ENCODE data around the gene SLC16A1.

Gene SLC16A1

GRCh38 chr1:112911506-112912220 is 44.3 kb downstream of the SLC16A1 start:
- H3K36me3 ChIP-seq (ENCODE audit: control insufficient read depth, insufficient read depth, low read length, severe bottlenecking): peaks cover 23% of the 10 kb centered on the region
- H3K4me1 ChIP-seq (ENCODE audit: control insufficient read depth, insufficient read depth, low read length): peaks cover 18% of the 10 kb centered on the region
- no peaks in the 10 kb centered on the region for H3K27me3 ChIP-seq (replicated peaks; ENCODE audit: control insufficient read depth, insufficient read depth, low read length)
- H3K9ac ChIP-seq (ENCODE audit: low read length): no peak overlapping the region
- DNase-seq (ENCODE audit: low read depth): no peak
- no peaks in the 10 kb centered on the region for H3K9me3 ChIP-seq (ENCODE audit: control insufficient read depth, low read length)
- H3K4me3 ChIP-seq (ENCODE audit: low read length): no peak overlapping the region

DNA sequence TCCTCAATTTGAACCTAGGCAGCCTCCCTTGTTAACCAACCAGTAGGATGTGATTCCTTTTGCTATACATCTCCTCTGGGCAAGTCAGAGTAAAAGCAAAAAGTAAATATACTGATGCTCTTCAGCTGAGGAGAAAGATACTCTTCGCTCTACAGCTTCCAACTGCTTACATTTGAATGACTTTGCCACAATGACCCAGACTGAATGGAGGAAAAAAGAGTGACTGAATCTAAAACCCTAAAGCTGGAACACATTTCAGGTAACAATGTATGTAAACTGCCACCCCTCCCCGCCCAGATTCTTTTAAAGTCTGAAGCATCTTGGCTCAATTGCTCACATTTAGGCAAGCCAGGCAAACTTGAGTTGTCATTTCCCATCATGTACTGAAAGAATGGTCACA is 46.1 kb downstream of the SLC16A1 start:
- H3K9me3 ChIP-seq (ENCODE audit: control insufficient read depth, low read length): no peaks in the 10 kb centered on the region
- H3K9ac ChIP-seq (ENCODE audit: low read length): no peak overlapping the region
- H3K36me3 ChIP-seq (ENCODE audit: control insufficient read depth, insufficient read depth, low read length, severe bottlenecking): peaks cover 21% of the 10 kb centered on the region
- no peak overlapping the region for H3K4me3 ChIP-seq (ENCODE audit: low read length)
- DNase-seq (ENCODE audit: low read depth): no peak
- no peaks in the 10 kb centered on the region for H3K27me3 ChIP-seq (replicated peaks; ENCODE audit: control insufficient read depth, insufficient read depth, low read length)
- H3K4me1 ChIP-seq (ENCODE audit: control insufficient read depth, insufficient read depth, low read length): peaks cover 24% of the 10 kb centered on the region

DNA sequence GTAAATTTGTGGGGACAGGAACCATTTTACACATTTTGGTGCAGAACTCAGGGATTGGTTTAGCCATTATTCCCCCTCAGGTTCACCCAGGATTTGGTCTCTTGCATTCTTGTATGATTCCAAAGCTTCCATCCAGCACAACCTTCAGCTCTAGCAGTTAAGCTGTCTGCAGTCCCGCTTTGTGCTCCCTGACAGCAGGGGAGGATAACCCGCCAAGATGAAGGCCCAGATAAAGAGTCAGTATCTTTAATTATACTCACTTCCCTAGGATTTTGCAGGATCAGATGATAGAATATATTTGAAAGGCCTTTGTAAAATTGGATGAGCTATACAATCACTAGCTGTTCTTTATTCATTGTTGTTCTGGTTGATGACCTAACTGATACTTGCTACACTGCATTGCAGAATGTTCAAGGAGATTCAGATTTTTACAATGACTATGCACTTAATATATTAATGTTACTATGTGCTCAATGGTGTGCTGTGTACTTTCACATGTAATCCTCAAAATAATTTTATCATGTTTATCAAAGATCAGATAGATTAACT is 49.8 kb downstream of the SLC16A1 start:
- Histone ChIP-seq H3K9ac (ENCODE audit: low read length) (no peak overlapping the region), H3K4me3 (ENCODE audit: low read length) (no peak overlapping the region), H3K4me1 (ENCODE audit: control insufficient read depth, insufficient read depth, low read length) (peaks cover 32% of the 10 kb centered on the region), H3K36me3 (ENCODE audit: control insufficient read depth, insufficient read depth, low read length, severe bottlenecking) (peaks cover 10% of the 10 kb centered on the region), H3K9me3 (ENCODE audit: control insufficient read depth, low read length) (no peaks in the 10 kb centered on the region), H3K27me3 (replicated peaks; ENCODE audit: control insufficient read depth, insufficient read depth, low read length) (no peaks in the 10 kb centered on the region)
- DNase-seq (ENCODE audit: low read depth): no peak

DNA sequence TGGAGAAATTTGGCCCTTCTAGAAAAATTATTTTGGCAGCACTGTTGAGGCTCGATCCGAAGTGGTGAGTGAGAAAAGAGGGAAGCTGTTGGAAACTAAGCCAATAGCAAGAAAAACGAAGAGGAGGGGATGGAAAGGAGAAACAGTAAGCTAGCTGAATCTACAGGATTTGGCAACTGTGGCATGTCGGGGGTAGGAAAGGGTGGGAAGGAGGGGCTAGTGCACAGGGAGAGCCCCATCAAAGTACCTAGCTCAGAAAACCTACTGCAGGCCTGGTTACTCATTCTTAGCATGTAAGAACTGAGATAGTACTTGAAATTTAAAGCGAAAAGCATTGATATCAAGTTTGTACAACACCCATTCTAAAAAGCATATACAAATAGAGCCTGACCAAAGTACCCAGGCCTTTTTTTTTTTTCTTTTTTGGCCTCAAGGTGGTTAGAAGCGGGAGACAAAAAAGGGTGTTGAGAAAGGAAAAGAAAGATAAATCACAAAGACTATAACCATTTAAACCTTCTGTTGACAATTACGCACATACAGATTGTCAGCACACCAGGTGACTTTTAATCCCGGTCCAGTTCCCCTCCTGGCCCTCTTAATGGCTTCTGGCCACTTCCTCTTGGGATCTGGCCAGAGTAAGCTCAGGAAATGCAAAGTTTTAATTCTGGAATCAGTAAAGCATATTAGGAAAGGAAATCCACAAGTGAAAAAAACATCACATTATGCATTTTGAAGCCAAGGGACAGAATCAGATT is 50.4 kb downstream of the SLC16A1 start:
- peaks cover 5% of the 10 kb centered on the region for H3K36me3 ChIP-seq (ENCODE audit: control insufficient read depth, insufficient read depth, low read length, severe bottlenecking)
- no peaks in the 10 kb centered on the region for H3K9me3 ChIP-seq (ENCODE audit: control insufficient read depth, low read length)
- H3K4me1 ChIP-seq (ENCODE audit: control insufficient read depth, insufficient read depth, low read length): peaks cover 32% of the 10 kb centered on the region
- H3K27me3 ChIP-seq (replicated peaks; ENCODE audit: control insufficient read depth, insufficient read depth, low read length): no peaks in the 10 kb centered on the region
- DNase-seq (ENCODE audit: low read depth): no peak
- no peak overlapping the region for H3K9ac ChIP-seq (ENCODE audit: low read length)
- no peak overlapping the region for H3K4me3 ChIP-seq (ENCODE audit: low read length)

- H3K4me3 ChIP-seq (ENCODE audit: low read length): no peak overlapping the region
- no peak overlapping the region for H3K9ac ChIP-seq (ENCODE audit: low read length)
- no peaks in the 10 kb centered on the region for H3K9me3 ChIP-seq (ENCODE audit: control insufficient read depth, low read length)
- H3K36me3 ChIP-seq (ENCODE audit: control insufficient read depth, insufficient read depth, low read length, severe bottlenecking): no peaks in the 10 kb centered on the region
- no peaks in the 10 kb centered on the region for H3K27me3 ChIP-seq (replicated peaks; ENCODE audit: control insufficient read depth, insufficient read depth, low read length)
- peaks cover 32% of the 10 kb centered on the region for H3K4me1 ChIP-seq (ENCODE audit: control insufficient read depth, insufficient read depth, low read length)
- DNase-seq (ENCODE audit: low read depth): no peak
These were observed 51.1 kb downstream of the SLC16A1 start for GRCh38 chr1:112904831-112905261.

DNA sequence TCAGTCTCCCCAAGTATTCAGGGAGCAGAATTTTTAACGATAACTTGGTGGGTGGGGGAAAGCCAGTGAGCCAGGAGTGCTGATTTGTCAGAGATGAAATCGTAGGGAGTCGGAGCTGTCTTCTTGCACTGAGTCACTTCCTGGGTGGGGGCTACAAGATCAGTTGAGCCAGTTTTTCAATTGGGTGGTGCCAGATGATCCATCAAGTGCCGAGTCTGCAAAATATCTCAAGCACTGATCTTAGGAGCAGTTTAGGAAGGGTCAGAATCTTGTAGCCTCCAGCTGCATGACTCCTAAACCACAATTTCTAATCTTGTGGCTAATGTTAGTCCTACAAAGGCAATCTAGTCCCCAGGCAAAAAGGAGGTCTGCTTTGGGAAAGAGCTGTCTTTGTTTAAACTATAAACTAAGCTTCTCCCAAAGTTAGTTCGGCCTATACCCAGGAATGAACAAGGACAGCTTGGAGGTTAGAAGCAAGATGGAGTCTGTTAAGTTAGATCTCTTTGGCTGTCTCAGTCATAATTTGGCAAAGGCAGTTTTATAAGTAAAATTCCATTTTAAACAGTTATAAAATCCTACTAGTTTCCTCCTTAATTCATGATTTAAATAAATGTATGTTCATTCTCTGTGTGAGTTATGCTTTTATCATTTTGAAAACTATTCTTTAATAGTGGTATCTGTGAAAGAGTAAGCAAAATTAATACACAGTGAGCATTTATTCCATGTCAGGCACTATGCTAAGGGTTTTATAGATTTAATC is 51.7 kb downstream of the SLC16A1 start:
- DNase-seq (ENCODE audit: low read depth): peak; percentile 47
- Histone ChIP-seq H3K36me3 (ENCODE audit: control insufficient read depth, insufficient read depth, low read length, severe bottlenecking) (no peaks in the 10 kb centered on the region), H3K4me1 (ENCODE audit: control insufficient read depth, insufficient read depth, low read length) (peaks cover 32% of the 10 kb centered on the region), H3K9me3 (ENCODE audit: control insufficient read depth, low read length) (no peaks in the 10 kb centered on the region), H3K4me3 (ENCODE audit: low read length) (no peak overlapping the region), H3K27me3 (replicated peaks; ENCODE audit: control insufficient read depth, insufficient read depth, low read length) (no peaks in the 10 kb centered on the region), H3K9ac (ENCODE audit: low read length) (no peak overlapping the region)

- no peaks in the 10 kb centered on the region for H3K27me3 ChIP-seq (replicated peaks; ENCODE audit: control insufficient read depth, insufficient read depth, low read length)
- no peaks in the 10 kb centered on the region for H3K9me3 ChIP-seq (ENCODE audit: control insufficient read depth, low read length)
- H3K9ac ChIP-seq (ENCODE audit: low read length): no peak overlapping the region
- no peak for DNase-seq (ENCODE audit: low read depth)
- no peaks in the 10 kb centered on the region for H3K36me3 ChIP-seq (ENCODE audit: control insufficient read depth, insufficient read depth, low read length, severe bottlenecking)
- H3K4me1 ChIP-seq (ENCODE audit: control insufficient read depth, insufficient read depth, low read length): peaks cover 32% of the 10 kb centered on the region
- no peak overlapping the region for H3K4me3 ChIP-seq (ENCODE audit: low read length)
These were observed 53.8 kb downstream of the SLC16A1 start for GRCh38 chr1:112902221-112902620.

DNA sequence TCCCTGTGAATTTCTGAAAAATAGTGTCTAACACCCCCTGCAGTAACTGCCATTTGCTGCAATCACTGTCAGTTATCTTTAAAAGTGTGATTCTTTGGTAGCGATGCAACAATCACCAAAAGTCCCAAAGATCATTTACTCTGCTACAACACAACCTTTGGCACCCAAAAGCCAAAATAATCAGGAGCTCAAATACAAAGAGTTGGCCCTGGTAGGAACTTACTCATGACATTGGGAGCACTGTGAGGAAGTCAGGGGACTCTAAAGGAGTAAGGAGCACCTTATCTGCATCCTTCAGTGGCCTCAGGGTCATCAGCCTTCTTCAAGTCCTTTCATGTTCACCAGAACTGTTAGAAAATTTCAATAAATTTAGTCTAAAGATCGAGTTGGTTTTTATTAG is 54.6 kb downstream of the SLC16A1 start:
- DNase-seq (ENCODE audit: low read depth): no peak
- H3K4me1 ChIP-seq (ENCODE audit: control insufficient read depth, insufficient read depth, low read length): peaks cover 28% of the 10 kb centered on the region
- H3K4me3 ChIP-seq (ENCODE audit: low read length): no peak overlapping the region
- H3K9ac ChIP-seq (ENCODE audit: low read length): no peak overlapping the region
- no peaks in the 10 kb centered on the region for H3K36me3 ChIP-seq (ENCODE audit: control insufficient read depth, insufficient read depth, low read length, severe bottlenecking)
- H3K27me3 ChIP-seq (replicated peaks; ENCODE audit: control insufficient read depth, insufficient read depth, low read length): no peaks in the 10 kb centered on the region
- no peaks in the 10 kb centered on the region for H3K9me3 ChIP-seq (ENCODE audit: control insufficient read depth, low read length)

GRCh38 chr1:112896783-112897182 is 59.2 kb downstream of the SLC16A1 start:
- Histone ChIP-seq H3K9me3 (ENCODE audit: control insufficient read depth, low read length) (peaks cover 7% of the 10 kb centered on the region), H3K4me3 (ENCODE audit: low read length) (no peak overlapping the region)

GRCh38 chr1:112894561-112895011 is 61.4 kb downstream of the SLC16A1 start:
- DNase-seq (ENCODE audit: low read depth): no peak
- Histone ChIP-seq H3K4me3 (ENCODE audit: low read length) (no peak overlapping the region), H3K36me3 (ENCODE audit: control insufficient read depth, insufficient read depth, low read length, severe bottlenecking) (no peaks in the 10 kb centered on the region), H3K9me3 (ENCODE audit: control insufficient read depth, low read length) (peaks cover 7% of the 10 kb centered on the region), H3K4me1 (ENCODE audit: control insufficient read depth, insufficient read depth, low read length) (no peaks in the 10 kb centered on the region), H3K9ac (ENCODE audit: low read length) (no peak overlapping the region), H3K27me3 (replicated peaks; ENCODE audit: control insufficient read depth, insufficient read depth, low read length) (no peaks in the 10 kb centered on the region)

More at GRCh38 chr1:112896783-112897182, 59.2 kb downstream of the SLC16A1 start:
- no peak for DNase-seq (ENCODE audit: low read depth)
- no peaks in the 10 kb centered on the region for H3K4me1 ChIP-seq (ENCODE audit: control insufficient read depth, insufficient read depth, low read length)
- H3K9ac ChIP-seq (ENCODE audit: low read length): no peak overlapping the region
- H3K36me3 ChIP-seq (ENCODE audit: control insufficient read depth, insufficient read depth, low read length, severe bottlenecking): no peaks in the 10 kb centered on the region
- H3K27me3 ChIP-seq (replicated peaks; ENCODE audit: control insufficient read depth, insufficient read depth, low read length): no peaks in the 10 kb centered on the region

- Histone ChIP-seq H3K9me3 (ENCODE audit: control insufficient read depth, low read length) (peaks cover 7% of the 10 kb centered on the region), H3K36me3 (ENCODE audit: control insufficient read depth, insufficient read depth, low read length, severe bottlenecking) (no peaks in the 10 kb centered on the region), H3K9ac (ENCODE audit: low read length) (no peak overlapping the region), H3K4me1 (ENCODE audit: control insufficient read depth, insufficient read depth, low read length) (no peaks in the 10 kb centered on the region), H3K27me3 (replicated peaks; ENCODE audit: control insufficient read depth, insufficient read depth, low read length) (no peaks in the 10 kb centered on the region), H3K4me3 (ENCODE audit: low read length) (no peak overlapping the region)
- no peak for DNase-seq (ENCODE audit: low read depth)
These were observed 62.0 kb downstream of the SLC16A1 start for GRCh38 chr1:112894010-112894292.
